Measurements from ENCODE around the gene COL27A1. TPM values are rescaled to one million over a fixed set of nuclear protein-coding genes. Genes with fewer than 3 reads are reported as not detected.

COL27A1 gene
- total RNA-seq, 2 donors from 2014 or later = 2.7 to 3.7 TPM

GRCh38 chr9:114270120-114270975, 115.0 kb downstream of the COL27A1 start:
- DNase-seq = no peak
- intact Hi-C loops (cut with DNase I, micrococcal nuclease) = loop anchor here in 1 of 2 donors (10.0 kb wide), 1 partner anchor 116 kb away; the partner anchor contains the start of gene COL27A1
- ATAC-seq = no peak

GRCh38 chr9:114271556-114272510, 116.5 kb downstream of the COL27A1 start:
- DNase-seq = peak in 1 of 2 donors; percentile 34
- intact Hi-C loops (cut with DNase I, micrococcal nuclease) = loop anchor here in 1 of 2 donors (10.0 kb wide), 1 partner anchor 117 kb away; the partner anchor contains the start of gene COL27A1
- peak; percentile 38 for ATAC-seq

GRCh38 chr9:114272739-114273431, 117.5 kb downstream of the COL27A1 start:
- DNase-seq (peak in 1 of 2 donors; percentile 16), ATAC-seq (no peak)
- intact Hi-C loops (cut with DNase I, micrococcal nuclease) = loop anchor here in 1 of 2 donors (10.0 kb wide), 1 partner anchor 118 kb away; the partner anchor contains the start of gene COL27A1

- ATAC-seq = no peak
- peak in 1 of 2 donors; percentile 14 for DNase-seq
- intact Hi-C loops (cut with DNase I, micrococcal nuclease) = loop anchor here in 1 of 2 donors (10.0 kb wide), 1 partner anchor 119 kb away; the partner anchor contains the start of gene COL27A1
Observed at GRCh38 chr9:114273461-114273881, 118.1 kb downstream of the COL27A1 start.

DNA sequence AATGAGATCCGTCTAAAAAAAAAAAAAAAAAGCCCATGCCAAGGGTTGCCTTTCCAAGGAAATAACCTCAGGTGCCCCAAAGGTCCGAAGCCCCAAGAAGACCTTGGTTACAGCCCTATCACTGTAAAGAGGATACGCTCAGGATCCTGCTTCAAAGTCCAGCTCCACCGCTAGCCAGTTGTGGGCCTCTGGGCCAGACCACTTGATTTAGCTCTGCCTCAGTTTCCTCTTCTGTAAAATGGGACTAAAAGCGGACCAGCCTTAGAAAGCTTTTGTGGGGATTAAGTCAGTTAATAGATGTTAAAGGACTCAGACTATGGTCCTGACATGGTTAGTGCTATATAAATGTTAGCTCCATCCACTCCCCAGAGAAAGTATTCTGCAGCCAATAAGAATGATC, 118.9 kb downstream of the COL27A1 start:
- intact Hi-C loops (cut with DNase I, micrococcal nuclease) = loop anchor here in 1 of 2 donors (10.0 kb wide), 1 partner anchor 119 kb away; the partner anchor contains the start of gene COL27A1
- ATAC-seq (no peak), DNase-seq (peak in 1 of 2 donors; percentile 1)

- no peak for ATAC-seq
- intact Hi-C loops (cut with DNase I, micrococcal nuclease) = loop anchor here in 1 of 2 donors (10.0 kb wide), 1 partner anchor 121 kb away; the partner anchor contains the start of gene COL27A1
- DNase-seq = peak in 1 of 2 donors; percentile 22
Observed at GRCh38 chr9:114275246-114276004, 120.1 kb downstream of the COL27A1 start.

- DNase-seq (peak in 1 of 2 donors; percentile 14), ATAC-seq (no peak)
- intact Hi-C loops (cut with DNase I, micrococcal nuclease) = loop anchor here in 1 of 2 donors (10.0 kb wide), 1 partner anchor 122 kb away; the partner anchor contains the start of gene COL27A1
Observed at GRCh38 chr9:114276908-114277821, 121.8 kb downstream of the COL27A1 start.

DNA sequence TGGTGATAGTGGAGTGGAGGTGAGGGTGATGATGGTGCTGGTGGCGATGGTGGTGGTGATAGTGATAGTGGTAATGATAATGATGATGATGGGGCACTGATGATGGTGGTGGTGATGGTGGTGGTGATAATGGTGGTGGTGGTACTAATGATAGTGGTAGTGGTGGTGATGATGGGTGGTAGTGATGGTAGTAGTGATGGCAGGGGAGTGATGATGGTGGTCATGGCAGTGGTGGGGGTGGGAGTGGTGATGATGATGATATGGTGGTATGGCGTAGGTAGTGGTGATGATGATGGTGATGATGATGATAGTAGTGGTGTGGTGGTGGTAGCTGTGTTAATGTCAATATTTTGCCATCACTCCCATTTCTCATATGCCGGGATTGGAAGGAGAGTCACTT, 123.0 kb downstream of the COL27A1 start:
- intact Hi-C loops (cut with DNase I, micrococcal nuclease) = loop anchor here in 1 of 2 donors (10.0 kb wide), 1 partner anchor 124 kb away; the partner anchor contains the start of gene COL27A1
- no peak for DNase-seq
- no peak for ATAC-seq

DNA sequence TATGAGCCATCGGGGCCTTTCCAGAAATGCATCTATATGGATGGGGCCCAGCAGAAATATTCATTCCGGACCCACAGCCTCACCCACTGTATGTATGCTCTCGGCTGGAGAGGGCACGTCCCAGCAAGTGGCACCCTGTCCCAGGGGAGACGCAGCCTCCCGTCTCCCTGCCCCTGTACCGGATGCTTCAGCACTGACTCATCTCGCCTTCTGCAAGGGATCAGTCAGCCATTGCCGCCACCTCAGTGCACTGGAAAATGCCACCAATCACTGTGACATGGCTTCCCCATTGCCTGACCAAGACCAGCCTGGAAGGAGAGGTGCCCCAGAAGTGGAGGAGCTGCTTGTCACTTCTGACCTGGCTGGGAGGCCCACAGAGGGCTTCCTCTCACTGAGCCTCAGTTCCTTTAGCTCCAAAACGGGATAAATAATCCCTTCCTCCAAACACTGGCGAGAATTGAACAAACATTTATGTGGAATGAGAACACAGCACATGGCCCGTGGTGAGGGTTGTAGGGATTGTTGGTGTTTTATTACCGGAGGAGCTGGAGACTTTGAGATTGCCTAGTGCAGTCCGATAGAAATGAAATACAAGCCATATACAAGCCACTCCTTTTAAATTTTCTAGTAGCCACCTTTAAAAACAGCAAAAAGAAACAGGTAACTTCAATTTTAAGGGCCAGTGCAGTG, 123.7 kb downstream of the COL27A1 start:
- intact Hi-C loops (cut with DNase I, micrococcal nuclease) = loop anchor here in 1 of 2 donors (10.0 kb wide), 1 partner anchor 124 kb away; the partner anchor contains the start of gene COL27A1
- DNase-seq = peak in 1 of 2 donors; percentile 17
- ATAC-seq = no peak

DNA sequence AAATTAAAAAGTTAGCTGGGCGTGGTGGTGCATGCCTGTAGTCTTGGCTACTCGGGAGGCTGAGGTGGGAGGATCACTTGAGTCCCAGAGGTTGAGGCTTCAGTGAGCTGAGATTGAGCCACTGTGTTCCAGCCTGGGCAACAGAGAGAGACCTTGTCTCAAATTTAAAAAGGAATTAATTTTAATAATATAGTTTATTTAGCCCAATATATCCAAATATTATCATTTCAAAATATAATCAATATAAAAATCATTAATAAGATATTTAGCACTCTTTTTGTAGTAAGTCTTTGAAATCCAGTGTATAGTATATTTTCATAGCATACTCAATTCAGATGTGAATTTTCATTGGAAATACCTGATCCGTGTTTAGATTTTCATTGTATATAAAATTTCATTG, 124.4 kb downstream of the COL27A1 start:
- intact Hi-C loops (cut with DNase I, micrococcal nuclease) = loop anchor here (10.0 kb wide), 1 partner anchor 125 kb away; the partner anchor contains the start of gene COL27A1 (in 2 of the 2)
- DNase-seq = no peak
- ATAC-seq = no peak

DNA sequence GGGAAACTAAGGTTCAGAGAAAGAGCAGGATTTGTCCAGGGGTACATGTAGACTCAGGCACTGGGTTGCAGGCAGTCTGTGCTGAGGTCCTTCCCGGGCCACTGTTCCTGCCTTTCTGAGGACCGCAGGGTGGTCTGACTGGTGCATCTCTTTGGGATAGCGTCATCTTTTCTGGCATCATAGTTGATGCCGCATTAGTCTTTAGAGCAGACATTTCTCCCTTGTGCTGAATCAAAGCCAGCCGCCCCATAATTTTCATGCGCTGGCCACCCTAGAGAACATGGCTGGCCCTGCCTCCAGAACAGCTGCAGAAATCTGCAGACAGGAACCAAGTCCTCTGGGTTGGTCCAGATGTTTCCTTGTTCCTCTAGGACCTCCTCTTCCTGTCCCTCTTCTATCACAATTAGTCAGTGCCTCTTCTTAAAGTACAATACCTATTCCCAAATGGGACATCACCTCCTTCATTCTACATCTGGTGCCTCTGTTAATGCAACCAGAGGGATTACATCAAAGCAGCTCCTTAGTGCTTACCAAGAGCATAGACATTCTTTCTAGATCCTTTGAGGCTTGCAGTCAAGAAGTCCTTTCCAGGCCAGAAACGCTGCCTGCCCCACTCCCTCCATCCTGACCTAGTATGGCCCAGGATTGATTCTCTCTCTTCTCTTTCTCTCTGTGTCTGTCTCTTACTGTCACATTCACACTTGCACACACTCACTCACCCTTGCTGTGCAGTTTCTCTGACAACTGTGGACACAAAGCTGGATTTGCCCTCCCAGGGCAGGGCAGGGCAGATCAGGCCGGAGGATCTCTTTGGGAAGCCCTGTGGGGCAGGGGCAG, 125.5 kb downstream of the COL27A1 start:
- intact Hi-C loops (cut with DNase I, micrococcal nuclease) = loop anchor here in 1 of 2 donors (10.0 kb wide), 1 partner anchor 126 kb away; the partner anchor contains the start of gene COL27A1
- DNase-seq = peak; percentile 0 to 14
- no peak for ATAC-seq

GRCh38 chr9:114281473-114282103, 126.3 kb downstream of the COL27A1 start:
- intact Hi-C loops (cut with DNase I, micrococcal nuclease) = loop anchor here in 1 of 2 donors (10.0 kb wide), 1 partner anchor 127 kb away; the partner anchor contains the start of gene COL27A1
- DNase-seq (peak; percentile 7 to 12), ATAC-seq (no peak)

- DNase-seq (peak; percentile 0 to 7), ATAC-seq (no peak)
- intact Hi-C loops (cut with DNase I, micrococcal nuclease) = loop anchor here in 1 of 2 donors (10.0 kb wide), 1 partner anchor 127 kb away; the partner anchor contains the start of gene COL27A1
Observed at GRCh38 chr9:114282104-114282485, 126.8 kb downstream of the COL27A1 start.

DNA sequence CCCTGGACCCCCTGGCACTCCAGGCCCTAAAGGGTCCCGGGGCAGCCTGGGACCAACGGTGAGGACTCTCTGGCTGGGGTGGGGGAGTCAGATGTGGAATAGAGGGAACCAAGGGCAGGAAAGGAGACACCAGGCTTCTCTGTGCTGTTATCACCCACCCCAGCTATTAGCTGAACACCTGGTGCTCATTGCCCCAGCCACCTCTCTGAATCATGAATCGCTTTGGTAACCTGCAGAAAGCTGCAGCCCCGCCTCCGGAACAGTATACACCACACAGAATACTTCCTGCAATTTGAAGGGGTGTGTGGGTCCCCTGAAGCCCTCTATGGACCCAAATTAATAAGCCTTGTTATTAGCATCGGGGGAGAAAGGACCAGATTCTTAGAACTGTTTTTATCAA, 127.2 kb downstream of the COL27A1 start:
- peak in 1 of 2 donors; percentile 2 for DNase-seq
- intact Hi-C loops (cut with DNase I, micrococcal nuclease) = loop anchor here in 1 of 2 donors (10.0 kb wide), 1 partner anchor 128 kb away; the partner anchor contains the start of gene COL27A1
- no peak for ATAC-seq
